HepG2 (cell line): ENCODE measurements around the gene ETHE1. TPM values are rescaled to one million over a fixed set of nuclear protein-coding genes. Genes with fewer than 3 reads are reported as not detected.

Experiments used
- ATAC-seq: fragments of 200-7000 bp; cut with Tn5 transposase; 3 replicates; pipeline ENCODE4 v1.9.1; 2020; ENCODE audit warnings: mild to moderate bottlenecking, moderate library complexity
- BruUV-seq: library from RNA; stranded (reverse); fragments of 400-500 nt; replicated peaks from 2 replicates; lab custom pipeline; 2021; lab: Mats Ljungman, UMichigan
- CTCF ChIA-PET: fragments of 300-600 bp; formaldehyde crosslinking; extraction: SDS; loops from one replicate; lab custom pipeline; 2021; ENCODE audit warnings: low total read pairs, inconsistent platforms, low intra/inter-chr PET ratio; lab: Yijun Ruan, JAX
- POLR2A ChIA-PET: fragments of 350-600 bp; sonication (Branson Sonifier 250); formaldehyde crosslinking; loops from one replicate; lab custom pipeline; 2020; ENCODE audit warnings: antibody characterized with exemption, inconsistent platforms; lab: Yijun Ruan, JAX
- DNase-seq: peaks from one replicate; pipeline ENCODE4 v3.0.0-alpha.2; 2015; ENCODE audit warnings: low spot score
- FAIRE-seq: peaks from 3 replicates; lab custom pipeline; 2011; peaks lifted over from hg19 to GRCh38; lab: Jason Lieb, UNC
- H2AFZ ChIP-seq: one replicate; pipeline ENCODE4 v1.6.1; 2011; ENCODE audit warnings: low read length, inconsistent platforms
- H3K27ac ChIP-seq: fragments of 300-600 bp; 3 replicates; pipeline ENCODE4 v1.8.0; 2011; ENCODE audit warnings: mixed run types, mild to moderate bottlenecking, mixed read lengths, low read length, inconsistent platforms; ENCODE audit not compliant: insufficient read depth; ENCODE audit errors: extremely low read length
- H3K27me3 ChIP-seq, 2 experiments: fragments of 200-600 bp in 1 of 2; 2 replicates in 1 of 2; 3 replicates in 1 of 2; pipeline versions ENCODE4 v1.6.0 to v1.8.0; 2011; ENCODE audit warnings: low read length in 2 of 2, mild to moderate bottlenecking in 2 of 2, moderate library complexity in 2 of 2, inconsistent platforms in 1 of 2; ENCODE audit not compliant: insufficient read depth in 2 of 2, control insufficient read depth in 1 of 2
- H3K36me3 ChIP-seq, 2 experiments: fragments of 200-600 bp in 1 of 2; replicated peaks in 1 of 2; 2 replicates in 1 of 2; 3 replicates in 1 of 2; pipeline versions ENCODE4 v1.5.1 to v1.8.0; 2011; ENCODE audit warnings: low read length in 2 of 2, inconsistent platforms in 1 of 2; ENCODE audit not compliant: insufficient read depth in 2 of 2, control insufficient read depth in 1 of 2
- H3K4me1 ChIP-seq: 2 replicates; pipeline ENCODE4 v1.5.1; 2012; ENCODE audit warnings: low read length, inconsistent platforms; ENCODE audit not compliant: insufficient read depth
- H3K4me2 ChIP-seq: 2 replicates; pipeline ENCODE4 v1.6.0; 2011; ENCODE audit warnings: low read depth, low read length, inconsistent platforms
- H3K4me3 ChIP-seq, 3 experiments: fragments of 200-600 bp in 1 of 3; sonication (generic), shearing (Covaris generic) in 1 of 3; replicated peaks in 1 of 3; 2 replicates each; pipeline ENCODE4 v1.5.1; 2011 to 2016; ENCODE audit warnings: low read length in 3 of 3, inconsistent platforms in 2 of 3, low read depth in 2 of 3, mild to moderate bottlenecking in 2 of 3, control low read depth in 1 of 3, mixed read lengths in 1 of 3; ENCODE audit not compliant: insufficient read depth in 1 of 3
- H3K79me2 ChIP-seq: one replicate; pipeline ENCODE4 v1.6.1; 2011; ENCODE audit warnings: low read length, inconsistent platforms; ENCODE audit not compliant: insufficient read depth
- H3K9ac ChIP-seq: 2 replicates; pipeline ENCODE4 v1.6.0; 2011; ENCODE audit warnings: mild to moderate bottlenecking, low read depth, low read length, inconsistent platforms; ENCODE audit not compliant: insufficient read depth
- H3K9me3 ChIP-seq: 2 replicates; pipeline ENCODE4 v1.5.1; 2012; ENCODE audit warnings: mild to moderate bottlenecking, low read length
- H4K20me1 ChIP-seq: 2 replicates; pipeline ENCODE4 v1.6.0; 2011; ENCODE audit warnings: inconsistent platforms, mild to moderate bottlenecking, low read length, moderate library complexity; ENCODE audit not compliant: insufficient read depth
- AGO2 ChIP-seq: fragments of 200-400 bp; formaldehyde crosslinking; optimal IDR thresholded peaks from 2 replicates; pipeline ENCODE3; 2017; ENCODE audit warnings: mild to moderate bottlenecking, low read depth, low read length, moderate library complexity
- MAZ ChIP-seq, 2 experiments: sonication (generic) in 1 of 2; formaldehyde crosslinking in 1 of 2; IDR thresholded peaks; 2 replicates each; pipeline versions ENCODE4 v1.5.0 to v1.6.1; 2012 to 2020; ENCODE audit warnings: low read depth in 2 of 2, mild to moderate bottlenecking in 2 of 2, borderline replicate concordance in 1 of 2, improper control_type of control experiment in 1 of 2, low read length in 1 of 2, missing genetic modification reagents in 1 of 2, moderate library complexity in 1 of 2
- NPAS2 ChIP-seq: sonication (generic); formaldehyde crosslinking; IDR thresholded peaks from 2 replicates; pipeline ENCODE4 v1.8.0; 2022; ENCODE audit warnings: mild to moderate bottlenecking, missing genetic modification reagents, borderline replicate concordance
- SIX1 ChIP-seq: sonication (generic); formaldehyde crosslinking; IDR thresholded peaks from 2 replicates; pipeline ENCODE4 v1.4.0; 2020; ENCODE audit warnings: missing genetic modification reagents, borderline replicate concordance
- SPEN ChIP-seq: sonication (generic); formaldehyde crosslinking; IDR thresholded peaks from 2 replicates; pipeline ENCODE4 v1.5.1; 2020; ENCODE audit warnings: low read depth, mild to moderate bottlenecking, missing genetic modification reagents
- TBX2 ChIP-seq: sonication (generic); formaldehyde crosslinking; IDR thresholded peaks from 2 replicates; pipeline ENCODE4 v1.5.0; 2020; ENCODE audit warnings: missing genetic modification reagents, mild to moderate bottlenecking, borderline replicate concordance
- TCF7L2 ChIP-seq: IDR thresholded peaks from 2 replicates; pipeline ENCODE4 v1.6.1; 2011; ENCODE audit warnings: mild to moderate bottlenecking, low read depth, low read length, moderate library complexity
- ZNF18 ChIP-seq: sonication (generic); formaldehyde crosslinking; IDR thresholded peaks from 2 replicates; pipeline ENCODE4 v1.8.0; 2022; ENCODE audit warnings: mild to moderate bottlenecking, missing genetic modification reagents; ENCODE audit not compliant: insufficient replicate concordance
- ZNF501 ChIP-seq: sonication (generic); formaldehyde crosslinking; IDR thresholded peaks from 2 replicates; pipeline ENCODE4 v1.5.1; 2020; ENCODE audit warnings: mild to moderate bottlenecking, moderate library complexity, missing genetic modification reagents
- ZNF543 ChIP-seq: sonication (generic); formaldehyde crosslinking; IDR thresholded peaks from 2 replicates; pipeline ENCODE4 v1.4.0; 2020; ENCODE audit warnings: mild to moderate bottlenecking, missing genetic modification reagents
- ZNF589 ChIP-seq: sonication (generic); formaldehyde crosslinking; conservative IDR thresholded peaks from 2 replicates; pipeline ENCODE4 v1.8.0; 2022; ENCODE audit warnings: mild to moderate bottlenecking, moderate library complexity, missing genetic modification reagents
- ZNF766 ChIP-seq: sonication (generic); formaldehyde crosslinking; IDR thresholded peaks from 2 replicates; pipeline ENCODE4 v1.5.0; 2020; ENCODE audit warnings: missing genetic modification reagents, borderline replicate concordance
- WGBS: methylation state at CpG from one replicate; pipeline ENCODE4 v1.1.6; 2017; ENCODE audit warnings: low lambda C conversion rate; 5-methylcytosine and 5-hydroxymethylcytosine counted together
- in situ Hi-C: cut with HindIII; loops from 2 replicates; pipeline ENCODE4 v1.10.0; 2017; ENCODE audit warnings: low pct_unique_long_range_greater_than_20kb; ENCODE audit not compliant: extremely low pct_ligation_motif_present
- intact Hi-C: fragments of 100-400 bp; cut with micrococcal nuclease; formaldehyde crosslinking; loops from one replicate; pipeline ENCODE4 v1.10.0; 2022; ENCODE audit not compliant: unreplicated experiment
- polyA plus RNA-seq, 8 experiments: library from polyadenylated mRNA; depleted of rRNA in 3 of 8; stranded (reverse) in 7 of 8; unstranded in 1 of 8; fragments of >200 nt; fragmentation: Illumina TruSeq in 4 of 8; extraction: Trizol in 4 of 8; gene quantifications; 2 replicates each; pipeline versions ENCODE4 v1.2.1 to v1.2.3, GENCODE V29; 2011 to 2016; ENCODE audit warnings: low read depth in 4 of 8, missing spikeins in 1 of 8, mixed read lengths in 1 of 8; ENCODE audit not compliant: insufficient read depth in 1 of 8
- total RNA-seq, 5 experiments: library from RNA; depleted of rRNA; stranded (reverse); fragments of >200 nt; fragmentation: Illumina TruSeq; extraction: Trizol; gene quantifications; 2 replicates each; pipeline ENCODE4 v1.2.3, GENCODE V29; 2016; ENCODE audit warnings: low read depth in 1 of 5
- TF ChIP-seq, protein P1 (sequence below): sonication (generic); formaldehyde crosslinking; IDR thresholded peaks from 2 replicates; pipeline ENCODE4 v1.4.0; 2020; ENCODE audit warnings: missing genetic modification reagents
- TF ChIP-seq, protein P2 (sequence below): sonication (generic); formaldehyde crosslinking; conservative IDR thresholded peaks from 2 replicates; pipeline ENCODE4 v1.5.0; 2020; ENCODE audit warnings: missing genetic modification reagents
- TF ChIP-seq, protein P3 (sequence below): sonication (generic); formaldehyde crosslinking; IDR thresholded peaks from 2 replicates; pipeline ENCODE4 v1.4.0; 2020; ENCODE audit warnings: missing genetic modification reagents

The ETHE1 gene
- total and polyA plus RNA-seq, 2 of the 13 experiments (the other 11 are each of a cell fraction or from before 2014, with no cell fraction given), result 32.5 to 58.4 TPM

GRCh38 chr19:43532962-43533545, 6.1 kb upstream of the ETHE1 start, which contains the start of gene ZNF575:
Gene ZNF575 (plus strand): TSS chr19:43533188. CDS start chr19:43534423, 1,235 bp downstream.
- peak within 1 kb of the TSS; percentile 35 for H3K27ac ChIP-seq
- peak within 1 kb of the TSS; percentile 72 for H3K4me2 ChIP-seq
- ChIA-PET POLR2A (interaction anchor here (1.0 to 1.1 kb wide), 2 partner anchors 63 to 64 kb away, joined by 3 to 6 read pairs; partner anchors contain the start of genes IRGQ and ZNF576), CTCF (no interaction called here)
- H3K27me3 ChIP-seq, result no peaks in the 10 kb centered on the region
- no peaks in the 10 kb centered on the region for H3K36me3 ChIP-seq
- peak within 1 kb of the TSS; percentile 12 to 62 (median 35); a peak in 4 of 6 replicates for H3K4me3 ChIP-seq
- peak within 1 kb of the TSS; percentile 46; the same call in 1 of the 2 replicates for H3K9ac ChIP-seq
- intact Hi-C loops (no loop called here), in situ Hi-C loops (no loop called here)
- 68% methylated on average over 36 of the region's 47 CpGs for WGBS
- H3K9me3 ChIP-seq, result no peaks in the 10 kb centered on the region
- no peaks in the 10 kb centered on the region for H4K20me1 ChIP-seq
- no peaks in the 10 kb centered on the region for H3K79me2 ChIP-seq
- FAIRE-seq (no peak), ATAC-seq (peak; percentile 75), DNase-seq (peak; percentile 61)
- H3K4me1 ChIP-seq, result peaks cover 6% of the 10 kb centered on the region; the same call in 1 of the 2 replicates
- H2AFZ ChIP-seq, result no peak within 1 kb of the TSS
- BruUV-seq, result no TSS peak
- TF ChIP-seq, protein P1, sequence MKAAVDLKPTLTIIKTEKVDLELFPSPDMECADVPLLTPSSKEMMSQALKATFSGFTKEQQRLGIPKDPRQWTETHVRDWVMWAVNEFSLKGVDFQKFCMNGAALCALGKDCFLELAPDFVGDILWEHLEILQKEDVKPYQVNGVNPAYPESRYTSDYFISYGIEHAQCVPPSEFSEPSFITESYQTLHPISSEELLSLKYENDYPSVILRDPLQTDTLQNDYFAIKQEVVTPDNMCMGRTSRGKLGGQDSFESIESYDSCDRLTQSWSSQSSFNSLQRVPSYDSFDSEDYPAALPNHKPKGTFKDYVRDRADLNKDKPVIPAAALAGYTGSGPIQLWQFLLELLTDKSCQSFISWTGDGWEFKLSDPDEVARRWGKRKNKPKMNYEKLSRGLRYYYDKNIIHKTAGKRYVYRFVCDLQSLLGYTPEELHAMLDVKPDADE, result no peak
- TF ChIP-seq NPAS2 (no peak), ZNF18 (CRISPR knock-in tag) (no peak), ZNF501 (CRISPR knock-in tag) (no peak), SIX1 (CRISPR knock-in tag) (no peak), ZNF589 (CRISPR knock-in tag) (no peak), TBX2 (CRISPR knock-in tag) (no peak), SPEN (CRISPR knock-in tag) (0 out of 2 replicates have a peak, but pooled peaks have one; percentile 37), ZNF766 (CRISPR knock-in tag) (no peak), TCF7L2 (no peak), MAZ (IDR thresholded peaks at IDR 0.05; ENCODE audit: borderline replicate concordance, low read depth, low read length) (no peak), MAZ (CRISPR knock-in tag; IDR thresholded peaks at IDR 0.05; ENCODE audit: low read depth) (peak; percentile 53; the same call in 1 of the 2 replicates), AGO2 (peak; percentile 54), ZNF543 (CRISPR knock-in tag) (no peak)
- TF ChIP-seq, protein P2, sequence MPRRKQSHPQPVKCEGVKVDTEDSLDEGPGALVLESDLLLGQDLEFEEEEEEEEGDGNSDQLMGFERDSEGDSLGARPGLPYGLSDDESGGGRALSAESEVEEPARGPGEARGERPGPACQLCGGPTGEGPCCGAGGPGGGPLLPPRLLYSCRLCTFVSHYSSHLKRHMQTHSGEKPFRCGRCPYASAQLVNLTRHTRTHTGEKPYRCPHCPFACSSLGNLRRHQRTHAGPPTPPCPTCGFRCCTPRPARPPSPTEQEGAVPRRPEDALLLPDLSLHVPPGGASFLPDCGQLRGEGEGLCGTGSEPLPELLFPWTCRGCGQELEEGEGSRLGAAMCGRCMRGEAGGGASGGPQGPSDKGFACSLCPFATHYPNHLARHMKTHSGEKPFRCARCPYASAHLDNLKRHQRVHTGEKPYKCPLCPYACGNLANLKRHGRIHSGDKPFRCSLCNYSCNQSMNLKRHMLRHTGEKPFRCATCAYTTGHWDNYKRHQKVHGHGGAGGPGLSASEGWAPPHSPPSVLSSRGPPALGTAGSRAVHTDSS (CRISPR knock-in tag), result no peak
- TF ChIP-seq, protein P3, sequence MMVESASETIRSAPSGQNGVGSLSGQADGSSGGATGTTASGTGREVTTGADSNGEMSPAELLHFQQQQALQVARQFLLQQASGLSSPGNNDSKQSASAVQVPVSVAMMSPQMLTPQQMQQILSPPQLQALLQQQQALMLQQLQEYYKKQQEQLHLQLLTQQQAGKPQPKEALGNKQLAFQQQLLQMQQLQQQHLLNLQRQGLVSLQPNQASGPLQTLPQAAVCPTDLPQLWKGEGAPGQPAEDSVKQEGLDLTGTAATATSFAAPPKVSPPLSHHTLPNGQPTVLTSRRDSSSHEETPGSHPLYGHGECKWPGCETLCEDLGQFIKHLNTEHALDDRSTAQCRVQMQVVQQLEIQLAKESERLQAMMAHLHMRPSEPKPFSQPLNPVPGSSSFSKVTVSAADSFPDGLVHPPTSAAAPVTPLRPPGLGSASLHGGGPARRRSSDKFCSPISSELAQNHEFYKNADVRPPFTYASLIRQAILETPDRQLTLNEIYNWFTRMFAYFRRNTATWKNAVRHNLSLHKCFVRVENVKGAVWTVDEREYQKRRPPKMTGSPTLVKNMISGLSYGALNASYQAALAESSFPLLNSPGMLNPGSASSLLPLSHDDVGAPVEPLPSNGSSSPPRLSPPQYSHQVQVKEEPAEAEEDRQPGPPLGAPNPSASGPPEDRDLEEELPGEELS (CRISPR knock-in tag), result no peak
